ENCODE results near the gene IRF1. TPM values are rescaled to one million over a fixed set of nuclear protein-coding genes. Genes with fewer than 3 reads are reported as not detected.
A peak's percentile ranks its signal among the peaks of the same experiment; 100 is the strongest.

IRF1 gene
- total RNA-seq, 2 donors from 2014 or later = 12.2 to 15.5 TPM

DNA sequence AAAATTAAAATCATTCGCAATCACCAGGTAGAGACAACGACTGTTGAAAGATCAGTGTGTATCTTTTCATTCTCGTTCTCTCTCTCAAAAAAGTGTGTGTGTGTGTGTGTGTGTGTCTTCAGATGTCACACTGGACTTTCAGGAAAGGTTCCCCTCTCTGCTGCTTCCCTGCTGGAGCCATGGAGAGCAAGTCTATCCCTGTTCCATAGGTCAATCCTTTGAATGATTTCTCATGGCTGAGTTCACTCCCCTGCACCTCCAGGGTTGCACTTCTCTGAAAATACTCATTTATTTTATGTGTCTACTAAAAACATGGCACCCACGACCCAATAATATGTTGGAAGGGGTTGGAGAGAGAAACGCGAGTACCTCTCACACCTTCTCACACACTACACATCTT lies 28.2 kb downstream of the IRF1 start:
- H3K36me3 ChIP-seq (replicated peaks in 1 of 2; ENCODE audit: insufficient read depth in 1 of 2, low read depth in 2 of 2) = no peaks in the 10 kb centered on the region
- no peaks in the 10 kb centered on the region for H3K9me3 ChIP-seq
- no peak for ATAC-seq
- WGBS, 2 donors = 88 to 94% methylated on average over 6 of the region's 6 CpGs
- intact Hi-C loops (cut with DNase I) = no loop called here
- no peak for DNase-seq
- no peak for TF ChIP-seq POLR2A (IDR thresholded peaks at IDR 0.05)
- TF ChIP-seq, protein P1, sequence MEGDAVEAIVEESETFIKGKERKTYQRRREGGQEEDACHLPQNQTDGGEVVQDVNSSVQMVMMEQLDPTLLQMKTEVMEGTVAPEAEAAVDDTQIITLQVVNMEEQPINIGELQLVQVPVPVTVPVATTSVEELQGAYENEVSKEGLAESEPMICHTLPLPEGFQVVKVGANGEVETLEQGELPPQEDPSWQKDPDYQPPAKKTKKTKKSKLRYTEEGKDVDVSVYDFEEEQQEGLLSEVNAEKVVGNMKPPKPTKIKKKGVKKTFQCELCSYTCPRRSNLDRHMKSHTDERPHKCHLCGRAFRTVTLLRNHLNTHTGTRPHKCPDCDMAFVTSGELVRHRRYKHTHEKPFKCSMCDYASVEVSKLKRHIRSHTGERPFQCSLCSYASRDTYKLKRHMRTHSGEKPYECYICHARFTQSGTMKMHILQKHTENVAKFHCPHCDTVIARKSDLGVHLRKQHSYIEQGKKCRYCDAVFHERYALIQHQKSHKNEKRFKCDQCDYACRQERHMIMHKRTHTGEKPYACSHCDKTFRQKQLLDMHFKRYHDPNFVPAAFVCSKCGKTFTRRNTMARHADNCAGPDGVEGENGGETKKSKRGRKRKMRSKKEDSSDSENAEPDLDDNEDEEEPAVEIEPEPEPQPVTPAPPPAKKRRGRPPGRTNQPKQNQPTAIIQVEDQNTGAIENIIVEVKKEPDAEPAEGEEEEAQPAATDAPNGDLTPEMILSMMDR (IDR thresholded peaks at IDR 0.05) = no peak
- no peaks in the 10 kb centered on the region for H3K27me3 ChIP-seq
- no peak overlapping the region for H3K27ac ChIP-seq
- no peak overlapping the region for H3K4me3 ChIP-seq
- peaks cover 31% of the 10 kb centered on the region for H3K4me1 ChIP-seq

DNA sequence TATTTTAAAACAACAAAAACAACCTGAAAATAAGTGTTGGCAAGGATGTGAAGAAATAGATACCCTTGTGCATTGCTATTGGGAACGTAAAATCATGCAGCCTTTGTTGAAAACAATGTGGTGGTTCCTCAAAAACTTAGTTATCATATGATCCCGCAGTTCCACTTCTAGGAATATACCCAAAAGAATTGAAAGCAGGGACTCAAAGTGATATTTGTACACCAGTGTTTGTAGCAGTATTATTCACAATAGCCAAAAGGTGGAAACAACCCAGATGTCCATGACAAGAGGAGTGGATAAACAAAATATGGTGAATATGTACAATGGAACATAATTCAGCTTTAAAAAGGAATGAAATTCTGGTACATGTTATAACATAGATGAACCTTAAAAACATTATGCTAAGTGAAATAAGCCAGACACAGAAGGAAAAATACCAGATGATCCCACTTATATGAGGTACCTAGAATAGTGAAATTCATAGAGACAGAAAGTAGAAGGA lies 29.0 kb downstream of the IRF1 start:
- peaks cover 24% of the 10 kb centered on the region for H3K4me1 ChIP-seq
- no peak overlapping the region for H3K4me3 ChIP-seq
- TF ChIP-seq, protein P1 (IDR thresholded peaks at IDR 0.05) = no peak
- TF ChIP-seq POLR2A (IDR thresholded peaks at IDR 0.05) = no peak
- H3K9me3 ChIP-seq = no peaks in the 10 kb centered on the region
- 73 to 90% methylated on average over 2 of the region's 2 CpGs for WGBS, 2 donors
- no peaks in the 10 kb centered on the region for H3K36me3 ChIP-seq (replicated peaks in 1 of 2; ENCODE audit: insufficient read depth in 1 of 2, low read depth in 2 of 2)
- DNase-seq (no peak), ATAC-seq (no peak)
- no peaks in the 10 kb centered on the region for H3K27me3 ChIP-seq
- H3K27ac ChIP-seq = no peak overlapping the region
- intact Hi-C loops (cut with DNase I) = no loop called here

DNA sequence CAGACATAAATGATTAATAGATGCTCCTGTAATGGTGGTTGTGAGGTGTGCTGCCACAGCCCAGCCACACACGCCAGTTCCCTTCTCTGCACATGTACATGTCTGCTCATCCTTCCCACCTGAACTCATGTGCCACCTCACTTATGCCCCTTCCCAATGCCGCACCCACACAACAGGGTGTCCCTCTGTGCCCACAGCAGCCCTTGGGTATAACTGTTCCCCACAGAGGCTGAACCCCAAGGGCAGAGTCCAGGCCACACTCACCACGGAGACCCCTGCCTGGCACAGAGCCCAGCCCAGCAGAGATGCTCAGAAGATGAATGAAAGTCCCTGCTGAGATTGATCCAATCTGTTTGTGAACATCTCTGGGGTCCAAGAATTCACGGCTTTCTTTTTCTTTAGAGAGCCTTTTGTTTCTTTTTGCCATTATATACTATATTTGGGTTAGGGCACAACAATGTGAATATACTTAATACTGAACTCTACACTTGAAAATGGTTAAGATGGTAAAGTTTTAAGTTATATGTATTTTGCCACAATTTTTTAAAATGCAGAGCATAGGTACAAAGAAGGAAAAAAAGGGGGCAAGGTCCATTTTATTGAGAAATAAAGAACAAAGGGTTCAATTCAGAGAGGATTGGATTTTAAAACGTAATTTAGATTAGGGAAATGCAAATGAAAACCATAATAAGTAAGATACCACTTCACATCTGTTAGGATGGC lies 29.6 kb downstream of the IRF1 start:
- WGBS, 2 donors = 51 to 63% methylated on average over 5 of the region's 5 CpGs
- Histone ChIP-seq H3K9me3 (no peaks in the 10 kb centered on the region), H3K4me3 (no peak overlapping the region), H3K27me3 (no peaks in the 10 kb centered on the region), H3K27ac (no peak overlapping the region), H3K36me3 (replicated peaks in 1 of 2; ENCODE audit: insufficient read depth in 1 of 2, low read depth in 2 of 2) (no peaks in the 10 kb centered on the region), H3K4me1 (peaks cover 24% of the 10 kb centered on the region)
- DNase-seq (no peak), ATAC-seq (no peak)
- TF ChIP-seq, protein P1 (IDR thresholded peaks at IDR 0.05) = no peak
- no peak for TF ChIP-seq POLR2A (IDR thresholded peaks at IDR 0.05)
- intact Hi-C loops (cut with DNase I) = no loop called here

DNA sequence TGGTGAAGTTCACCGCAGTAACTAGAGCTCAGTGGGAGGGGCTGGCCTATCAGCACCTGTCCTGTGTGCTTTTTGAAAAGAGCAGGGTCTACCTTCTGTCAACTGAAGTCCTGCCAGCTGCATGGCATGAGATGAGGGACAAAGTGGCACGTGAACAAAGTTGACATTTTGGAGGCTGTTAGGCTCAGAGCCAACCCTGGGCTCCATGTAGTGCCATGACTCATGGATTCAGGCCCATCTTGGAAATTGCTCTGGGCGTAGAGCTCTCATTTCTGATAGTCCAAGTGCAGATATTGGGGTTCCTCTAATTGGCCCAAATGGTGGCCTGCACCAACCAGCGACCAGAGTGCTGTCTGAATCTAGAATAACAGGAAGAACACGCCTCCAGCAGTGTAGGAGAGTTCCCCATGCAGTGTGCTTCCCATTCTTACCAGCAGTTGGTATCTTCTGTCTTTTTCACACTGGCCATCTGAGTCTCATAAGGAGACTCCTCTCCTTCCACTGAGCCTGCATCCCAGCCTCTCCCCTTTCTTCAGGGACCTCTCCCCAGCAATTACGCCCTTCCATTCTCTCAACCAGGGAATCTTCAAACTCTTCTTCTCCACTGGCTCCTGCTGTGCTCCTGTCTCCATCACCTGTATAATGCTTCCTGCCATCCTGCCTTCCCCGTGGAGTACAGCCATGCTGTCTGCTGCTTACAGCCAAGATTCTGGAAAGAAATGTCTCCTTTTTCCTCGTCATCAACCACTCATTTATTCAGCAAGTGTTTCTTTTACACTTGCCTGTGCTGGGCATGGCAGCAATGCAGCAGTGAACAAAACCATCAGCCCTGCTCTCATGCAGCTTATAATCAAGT lies 30.4 kb downstream of the IRF1 start:
- 81% methylated on average over 7 to 8 of the region's 8 CpGs for WGBS, 2 donors
- H3K27me3 ChIP-seq = no peaks in the 10 kb centered on the region
- H3K36me3 ChIP-seq (replicated peaks in 1 of 2; ENCODE audit: insufficient read depth in 1 of 2, low read depth in 2 of 2) = no peaks in the 10 kb centered on the region
- TF ChIP-seq, protein P1 (IDR thresholded peaks at IDR 0.05) = peak in 1 of 7 experiments; percentile 17
- no peak for TF ChIP-seq POLR2A (IDR thresholded peaks at IDR 0.05)
- peak overlapping the region in 1 of 4 donors; percentile 13 for H3K27ac ChIP-seq
- peak; percentile 12 for ATAC-seq
- no peaks in the 10 kb centered on the region for H3K9me3 ChIP-seq
- no peak overlapping the region for H3K4me3 ChIP-seq
- peaks cover 27% of the 10 kb centered on the region for H3K4me1 ChIP-seq
- DNase-seq = peak in 2 of 4 donors; percentile 43 to 61
- intact Hi-C loops (cut with DNase I) = no loop called here
